ENCODE measurements around the gene SLC51A.
A peak's percentile ranks its signal among the peaks of the same experiment; 100 is the strongest.
"Not testable (repeated sequence)": the region's sequence is repeated elsewhere in the genome, so short reads cannot be mapped to it uniquely, and the experiment has no call there.

Gene SLC51A

GRCh38 chr3:196216089-196216564 lies at the start of gene SLC51A:
Gene SLC51A (plus strand): TSS chr3:196216534. CDS start chr3:196216713, 179 bp downstream.
- DNase-seq (ENCODE audit: low read depth in 2 of 2, low spot score in 1 of 2): no peak

GRCh38 chr3:196166741-196167140 lies 49.6 kb upstream of the SLC51A start:
- no peak for DNase-seq (ENCODE audit: low read depth in 2 of 2, low spot score in 1 of 2)

- DNase-seq (ENCODE audit: low read depth in 2 of 2, low spot score in 1 of 2): no peak
Measured at GRCh38 chr3:196168808-196169391, 47.4 kb upstream of the SLC51A start.

- no peak for DNase-seq (ENCODE audit: low read depth in 2 of 2, low spot score in 1 of 2)
Measured at GRCh38 chr3:196169836-196170240, 46.5 kb upstream of the SLC51A start.

- DNase-seq (ENCODE audit: low read depth in 2 of 2, low spot score in 1 of 2): not testable (repeated sequence)
Measured at GRCh38 chr3:196170296-196170695, 46.0 kb upstream of the SLC51A start.

- DNase-seq (ENCODE audit: low read depth in 2 of 2, low spot score in 1 of 2): no peak
Measured at GRCh38 chr3:196174652-196175051, 41.7 kb upstream of the SLC51A start.

GRCh38 chr3:196175116-196175625 lies 41.2 kb upstream of the SLC51A start:
- no peak for DNase-seq (ENCODE audit: low read depth in 2 of 2, low spot score in 1 of 2)

- no peak for DNase-seq (ENCODE audit: low read depth in 2 of 2, low spot score in 1 of 2)
Measured at GRCh38 chr3:196175722-196176121, 40.6 kb upstream of the SLC51A start.

- no peak for DNase-seq (ENCODE audit: low read depth in 2 of 2, low spot score in 1 of 2)
Measured at GRCh38 chr3:196177567-196177966, 38.8 kb upstream of the SLC51A start.

- DNase-seq (ENCODE audit: low read depth in 2 of 2, low spot score in 1 of 2): no peak
Measured at GRCh38 chr3:196177967-196178366, 38.4 kb upstream of the SLC51A start.

- DNase-seq (ENCODE audit: low read depth in 2 of 2, low spot score in 1 of 2): no peak
Measured at GRCh38 chr3:196178993-196179379, 37.3 kb upstream of the SLC51A start.

GRCh38 chr3:196179380-196180308 lies 36.7 kb upstream of the SLC51A start:
- peak; percentile 66 to 80 for DNase-seq (ENCODE audit: low read depth in 2 of 2, low spot score in 1 of 2)

GRCh38 chr3:196180346-196180745 lies 36.0 kb upstream of the SLC51A start:
- no peak for DNase-seq (ENCODE audit: low read depth in 2 of 2, low spot score in 1 of 2)

GRCh38 chr3:196181127-196181546 lies 35.2 kb upstream of the SLC51A start:
- DNase-seq (ENCODE audit: low read depth in 2 of 2, low spot score in 1 of 2): no peak

- not testable (repeated sequence) for DNase-seq (ENCODE audit: low read depth in 2 of 2, low spot score in 1 of 2)
Measured at GRCh38 chr3:196184169-196184432, 32.2 kb upstream of the SLC51A start.

- DNase-seq (ENCODE audit: low read depth in 2 of 2, low spot score in 1 of 2): no peak
Measured at GRCh38 chr3:196184881-196185280, 31.5 kb upstream of the SLC51A start.

GRCh38 chr3:196186651-196187573 lies 29.4 kb upstream of the SLC51A start:
- no peak for DNase-seq (ENCODE audit: low read depth in 2 of 2, low spot score in 1 of 2)

- DNase-seq (ENCODE audit: low read depth in 2 of 2, low spot score in 1 of 2): no peak
Measured at GRCh38 chr3:196189566-196190347, 26.6 kb upstream of the SLC51A start.

GRCh38 chr3:196192036-196192523 lies 24.3 kb upstream of the SLC51A start:
- no peak for DNase-seq (ENCODE audit: low read depth in 2 of 2, low spot score in 1 of 2)

GRCh38 chr3:196192524-196193051 lies 23.7 kb upstream of the SLC51A start:
- DNase-seq (ENCODE audit: low read depth in 2 of 2, low spot score in 1 of 2): no peak

All from stimulated activated CD8-positive, alpha-beta memory T cell treated with anti-CD3 and anti-CD28 coated beads, Interleukin-4, amount 100 ng/mL, for 4 hours (primary cell).